ENCODE results near the gene KLHL7.
"Not testable (repeated sequence)": the region's sequence is repeated elsewhere in the genome, so short reads cannot be mapped to it uniquely, and the experiment has no call there.

The KLHL7 gene

DNA sequence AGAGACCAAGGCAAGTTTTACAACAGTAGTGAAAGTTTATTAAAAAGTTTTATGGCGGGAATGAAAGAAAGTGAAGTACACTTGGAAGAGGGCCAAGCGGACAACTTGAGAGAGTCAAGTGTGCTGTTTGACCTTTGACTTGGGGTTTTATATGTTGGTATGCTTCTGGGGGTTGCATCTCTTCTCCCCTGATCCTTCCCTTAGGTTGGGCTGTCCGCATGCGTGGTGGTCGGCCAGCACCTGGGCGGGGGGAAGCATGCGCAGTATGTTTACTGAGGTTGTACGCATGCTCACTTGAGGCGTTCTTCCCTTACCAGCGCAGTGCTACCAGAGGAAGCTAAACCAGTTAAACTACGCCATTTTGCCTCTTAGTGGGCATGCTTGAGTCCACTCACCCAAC is 108.2 kb downstream of the KLHL7 start:
- no peak for DNase-seq (ENCODE audit: low read depth, low spot score)

DNA sequence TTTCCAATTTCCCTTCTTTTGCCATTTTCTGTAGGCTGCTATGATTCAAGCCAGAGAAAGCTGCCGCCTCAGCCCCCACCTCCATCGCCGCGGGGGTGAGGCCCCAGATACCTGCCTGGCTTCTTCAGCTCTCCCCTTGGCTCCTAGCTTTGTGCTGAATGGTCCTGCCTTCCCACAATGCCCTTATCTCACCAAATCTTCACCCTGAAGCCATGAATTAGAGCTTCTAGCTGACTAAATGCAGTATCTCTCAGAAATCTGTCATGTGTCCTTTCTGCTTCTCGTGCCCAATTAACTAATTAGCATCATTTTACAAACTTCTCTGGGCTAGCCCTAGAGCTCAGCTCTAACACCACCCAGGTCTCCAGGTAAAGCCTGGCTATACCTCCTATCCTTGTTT is 108.8 kb downstream of the KLHL7 start:
- DNase-seq (ENCODE audit: low read depth, low spot score), result no peak

DNA sequence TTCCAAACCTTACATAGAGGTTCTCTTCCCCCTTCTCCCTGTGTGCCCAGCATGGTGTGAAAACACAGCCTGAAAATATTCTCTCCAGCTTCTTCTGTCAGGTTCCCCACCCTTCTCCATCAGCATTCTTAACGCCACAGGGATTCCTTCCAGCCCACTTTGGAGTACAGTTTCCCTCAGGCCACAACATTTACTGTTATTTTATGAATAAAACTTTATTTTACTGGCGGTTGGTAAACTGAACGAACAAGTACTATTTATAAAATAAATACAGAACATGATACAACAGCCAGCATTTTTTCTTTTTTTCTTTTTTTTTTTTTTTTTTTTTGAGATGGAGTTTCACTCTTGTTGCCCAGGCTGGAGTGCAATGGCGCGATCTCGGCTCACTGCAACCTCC is 109.4 kb downstream of the KLHL7 start:
- DNase-seq (ENCODE audit: low read depth, low spot score), result no peak

DNA sequence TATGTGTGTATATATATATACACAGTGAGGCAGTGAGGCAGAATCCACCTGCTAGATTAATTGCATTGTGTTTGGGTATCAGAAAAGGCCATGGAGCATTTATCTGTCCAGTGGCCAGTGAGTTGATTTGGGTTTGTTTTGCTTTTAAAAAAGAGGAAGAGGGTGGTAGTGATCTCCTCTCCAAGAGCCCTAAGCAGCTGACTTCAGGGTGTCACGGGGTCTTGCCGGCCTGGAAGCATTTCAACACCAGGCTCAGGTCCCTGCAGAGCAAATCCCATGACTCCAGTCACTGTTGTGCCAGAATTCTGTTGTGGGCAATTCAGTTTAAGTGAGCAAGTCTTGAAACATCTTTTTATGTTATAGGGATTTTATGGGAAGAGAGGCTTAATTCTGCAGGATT is 110.4 kb downstream of the KLHL7 start:
- no peak for DNase-seq (ENCODE audit: low read depth, low spot score)

DNA sequence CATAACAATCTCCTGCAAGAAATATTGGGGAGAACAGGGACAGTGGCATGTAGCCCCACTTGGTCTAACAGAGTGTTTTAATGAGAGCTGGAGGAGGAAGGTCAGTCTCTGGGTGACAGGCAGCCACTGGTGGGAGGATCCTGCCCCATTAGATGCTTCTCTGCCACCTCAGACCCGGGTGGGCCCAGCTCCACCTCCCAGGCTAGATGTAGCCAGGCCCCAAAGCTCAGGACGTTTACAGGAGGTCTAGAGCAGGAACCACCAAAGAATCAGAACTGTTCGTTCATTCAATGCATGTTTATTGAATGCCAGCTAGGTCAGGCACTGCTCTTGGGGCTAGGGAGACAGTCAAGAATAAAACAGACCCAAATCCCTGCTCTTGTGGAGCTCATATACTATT is 112.6 kb downstream of the KLHL7 start:
- DNase-seq (ENCODE audit: low read depth, low spot score), result no peak

DNA sequence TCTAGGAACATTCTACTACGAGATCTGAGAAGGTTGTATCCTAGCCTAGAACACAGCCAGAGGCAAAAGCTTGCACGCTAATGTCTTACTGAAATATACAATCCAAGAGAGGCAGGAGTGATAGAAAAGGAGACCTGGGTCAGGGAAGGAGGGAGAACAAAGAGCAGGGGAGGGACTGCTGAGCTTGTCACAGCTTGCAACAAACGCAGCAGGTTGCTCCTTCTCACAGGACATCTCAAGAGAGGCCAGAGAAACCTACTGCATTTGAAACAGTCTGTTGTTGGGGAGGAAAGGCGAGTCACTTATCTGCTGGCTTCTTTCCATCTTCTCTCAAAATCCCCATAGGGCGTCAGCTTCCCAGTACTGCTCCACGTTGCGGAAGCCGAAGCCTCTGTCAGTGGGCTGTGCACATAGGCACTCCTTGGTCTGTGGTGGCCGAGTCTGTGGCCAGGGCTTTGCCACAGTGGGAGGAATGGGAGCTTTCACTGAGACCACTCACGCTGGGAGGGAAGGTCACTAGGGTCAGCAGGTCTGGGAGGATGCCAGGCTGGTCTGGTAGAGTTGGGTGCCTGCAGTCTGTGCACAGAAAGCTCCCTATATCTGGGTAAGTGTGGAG is 115.2 kb downstream of the KLHL7 start:
- DNase-seq (ENCODE audit: low read depth, low spot score), result no peak

DNA sequence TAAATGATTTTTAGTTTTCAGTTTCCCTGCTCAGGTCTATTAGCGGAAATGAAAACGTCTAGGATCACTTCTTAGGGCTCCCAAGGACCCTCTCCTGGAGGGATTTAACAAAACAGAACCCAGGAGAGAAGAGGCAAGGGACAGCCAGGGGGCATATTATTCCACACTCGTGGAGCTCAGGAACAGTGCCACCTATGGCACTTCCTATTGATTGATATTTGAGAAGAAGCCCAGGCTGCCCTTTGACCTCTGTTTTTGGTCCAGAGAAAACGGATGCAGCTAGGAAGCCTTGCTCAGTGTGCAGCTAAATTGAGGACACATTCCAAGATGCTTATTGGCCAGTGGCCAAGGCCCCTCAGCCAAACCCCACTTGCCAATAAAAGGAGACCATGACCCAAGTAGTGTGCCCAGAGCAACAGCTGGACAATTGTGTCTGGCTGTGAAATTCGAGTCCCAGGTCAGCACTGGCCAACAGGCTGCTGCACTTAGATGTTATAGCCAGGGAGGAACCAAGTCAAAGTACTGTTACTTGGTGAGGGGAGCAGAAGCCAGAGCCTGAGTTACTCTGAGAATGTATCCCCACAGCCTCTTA is 117.0 kb downstream of the KLHL7 start:
- no peak for DNase-seq (ENCODE audit: low read depth, low spot score)

DNA sequence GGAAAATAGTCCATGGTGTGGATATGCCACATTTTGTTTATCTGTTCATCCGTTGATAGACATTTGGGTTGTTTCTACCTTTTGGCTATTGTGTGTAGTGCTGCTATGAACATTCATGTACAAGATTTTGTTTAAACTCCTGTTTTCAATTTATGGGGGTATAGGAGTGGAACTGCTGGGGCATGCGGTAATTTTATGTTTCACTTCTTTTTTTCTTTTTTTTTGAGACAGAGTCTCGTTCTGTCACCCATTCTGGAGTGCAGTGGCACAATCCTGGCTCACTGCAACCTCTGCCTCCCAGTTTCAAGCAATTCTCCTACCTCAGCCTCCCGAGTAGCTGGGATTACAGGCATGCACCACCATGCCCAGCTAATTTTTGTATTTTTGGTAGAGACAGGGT is 118.8 kb downstream of the KLHL7 start:
- DNase-seq (ENCODE audit: low read depth, low spot score), result not testable (repeated sequence)

DNA sequence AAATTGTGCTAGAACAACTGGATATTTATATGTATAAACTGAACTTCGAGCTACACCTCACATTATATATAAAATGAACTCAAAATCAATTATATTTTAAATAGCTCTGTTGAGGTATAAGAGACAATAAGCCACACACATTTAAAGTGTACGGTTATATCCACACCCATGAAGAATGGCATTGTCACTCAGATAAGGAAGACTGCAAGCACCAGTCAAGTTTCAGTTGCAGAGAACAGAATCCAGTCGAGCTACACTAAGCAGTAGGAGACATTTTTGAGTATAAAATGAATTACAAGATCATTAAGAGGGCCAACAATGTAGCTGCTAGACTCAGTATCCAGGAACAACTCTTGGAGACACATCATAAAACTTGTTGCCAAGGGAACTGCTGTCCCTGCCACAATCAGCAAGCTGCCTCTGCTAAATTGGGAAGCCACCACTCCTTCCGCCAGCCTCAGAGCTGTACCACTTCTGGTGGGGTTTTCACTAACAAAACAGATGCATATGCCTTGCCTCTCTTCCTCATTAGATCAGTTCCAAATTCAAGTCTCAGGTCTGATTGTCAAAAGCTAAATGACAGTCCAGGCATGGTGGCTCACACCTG is 121.4 kb downstream of the KLHL7 start:
- DNase-seq (ENCODE audit: low read depth, low spot score), result no peak
